Activated T-cell treated with anti-CD3 and anti-CD28 coated beads for 4 hours (primary cell): ENCODE data around the gene ENKUR.
A peak's percentile ranks its signal among the peaks of the same experiment; 100 is the strongest.
"Not testable (repeated sequence)": the region's sequence is repeated elsewhere in the genome, so short reads cannot be mapped to it uniquely, and the experiment has no call there.

Source experiments
- DNase-seq: peaks from one replicate; pipeline ENCODE4 v3.0.0-alpha.2; 2020

ENKUR gene

DNA sequence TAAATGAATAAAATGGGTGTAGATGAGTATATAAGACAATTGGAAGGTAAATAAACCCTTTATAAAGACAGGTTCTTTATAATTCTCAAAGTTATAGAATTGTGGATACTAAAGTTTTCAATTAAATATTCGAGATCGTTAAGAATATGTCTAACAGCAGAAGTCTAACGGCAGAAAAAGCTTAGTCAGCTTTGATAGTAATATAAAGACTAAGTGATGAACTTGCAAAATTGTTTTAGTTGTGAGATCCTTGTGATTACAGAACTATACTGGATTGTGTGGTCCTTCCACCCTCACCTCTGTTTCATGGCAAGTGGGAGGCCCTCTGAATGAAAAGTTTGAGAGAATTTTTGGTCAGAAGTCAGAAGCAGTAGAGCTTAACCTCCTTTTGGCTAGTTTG lies 2.7 kb upstream of the ENKUR start:
- DNase-seq = no peak

DNA sequence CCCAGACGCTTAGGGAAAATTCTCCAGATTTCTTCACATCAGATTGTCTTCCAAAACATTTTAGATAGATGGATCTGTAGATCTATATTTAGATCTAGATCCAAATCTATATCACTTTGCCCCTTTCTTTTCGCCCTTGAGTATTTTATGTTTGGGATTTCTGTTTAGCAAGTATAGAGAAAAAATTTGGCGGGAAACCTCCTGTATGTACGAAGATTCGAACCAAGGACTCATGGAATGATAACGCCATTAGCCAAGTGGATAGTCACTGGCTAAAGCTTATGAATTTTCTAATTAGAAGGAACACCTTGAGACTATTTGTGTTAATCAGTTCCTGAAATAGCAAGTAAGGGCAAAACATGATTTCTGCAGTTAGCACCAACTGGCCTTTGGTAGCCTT lies 1.7 kb upstream of the ENKUR start:
- no peak for DNase-seq

DNA sequence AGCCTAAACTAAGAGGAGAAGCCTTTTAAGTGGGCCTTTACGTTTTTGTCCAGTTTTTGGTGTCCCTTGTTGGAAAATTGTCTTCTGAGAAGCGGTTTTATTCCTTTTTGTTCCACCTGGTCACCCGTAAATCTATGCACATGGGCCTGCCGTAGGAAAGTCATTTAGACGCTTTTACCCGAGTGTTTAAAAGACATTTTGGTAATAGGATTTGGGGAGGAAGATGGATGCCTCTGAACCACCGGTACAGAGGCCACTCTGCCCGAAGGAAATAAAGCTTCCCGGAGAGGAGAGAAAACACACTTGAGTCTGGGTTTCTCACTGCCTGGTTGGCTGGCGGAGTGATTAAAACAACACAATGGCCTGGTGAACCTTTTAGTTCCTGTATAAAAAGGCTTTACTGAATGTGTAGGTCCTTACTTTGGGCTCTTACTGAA lies 1.2 kb upstream of the ENKUR start:
- peak; percentile 10 for DNase-seq

DNA sequence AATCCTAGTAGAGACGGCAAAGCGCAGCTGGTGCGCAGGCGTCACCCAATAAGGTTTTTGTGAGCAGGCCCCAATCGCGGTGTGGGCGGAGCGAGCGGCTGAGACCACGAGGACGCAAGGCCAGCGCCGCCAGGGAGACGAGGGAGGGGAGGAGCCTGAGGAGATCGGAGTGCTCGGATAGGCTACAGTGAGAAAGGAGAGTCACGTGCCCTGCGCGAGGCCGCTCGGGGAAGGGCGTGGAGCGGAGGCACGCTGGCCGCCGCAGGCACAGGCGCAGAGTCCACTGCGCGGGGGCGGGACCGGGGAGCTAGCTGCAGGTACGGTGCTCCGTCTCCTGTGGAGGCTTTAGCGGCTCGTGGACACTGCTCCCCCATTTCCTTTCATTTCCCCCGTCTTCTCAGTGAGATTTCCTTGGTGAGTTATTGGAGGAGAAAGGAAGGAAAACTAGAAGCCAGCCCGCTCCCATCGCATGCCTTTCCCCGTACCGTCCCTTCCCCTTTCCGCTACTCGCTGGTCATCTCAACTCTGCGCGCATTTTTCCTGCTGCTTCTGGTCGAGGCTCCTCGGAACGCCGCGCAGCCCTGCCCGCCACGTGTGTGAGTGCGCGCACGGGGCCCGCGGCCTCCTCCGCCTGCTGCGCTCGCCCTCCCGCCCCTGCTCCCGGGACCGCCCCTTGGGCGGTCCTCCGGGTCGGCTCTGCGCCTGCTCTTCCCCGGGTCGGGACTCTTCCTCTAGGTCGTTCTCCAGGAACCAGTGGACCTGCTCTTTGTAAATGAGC lies 607 bp upstream of the ENKUR start, which contains the start of gene THNSL1:
THNSL1 (plus strand) TSS at position 237 of the 778 bp plus-strand sequence. CDS start 6,612 bp downstream, outside the sequence.
- peak; percentile 95 for DNase-seq

DNA sequence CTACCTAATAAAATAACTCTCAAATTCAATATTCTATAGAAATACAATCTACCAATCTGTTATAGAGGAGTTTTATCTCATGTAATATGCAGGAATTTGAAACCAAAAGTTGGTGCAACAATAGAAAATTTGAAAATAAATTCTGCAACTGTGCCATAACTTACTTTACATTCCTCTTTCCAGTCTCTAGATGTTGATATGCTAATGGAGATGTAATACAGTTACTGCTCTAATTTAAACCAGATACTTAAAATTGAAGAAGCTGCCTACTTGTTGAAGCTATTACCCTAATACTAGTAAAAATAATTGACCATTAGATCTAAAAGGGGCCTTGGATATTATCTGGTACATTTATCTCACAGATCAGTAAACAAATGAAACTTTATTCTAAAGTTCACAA lies 1.4 kb downstream of the ENKUR start:
- DNase-seq = no peak

DNA sequence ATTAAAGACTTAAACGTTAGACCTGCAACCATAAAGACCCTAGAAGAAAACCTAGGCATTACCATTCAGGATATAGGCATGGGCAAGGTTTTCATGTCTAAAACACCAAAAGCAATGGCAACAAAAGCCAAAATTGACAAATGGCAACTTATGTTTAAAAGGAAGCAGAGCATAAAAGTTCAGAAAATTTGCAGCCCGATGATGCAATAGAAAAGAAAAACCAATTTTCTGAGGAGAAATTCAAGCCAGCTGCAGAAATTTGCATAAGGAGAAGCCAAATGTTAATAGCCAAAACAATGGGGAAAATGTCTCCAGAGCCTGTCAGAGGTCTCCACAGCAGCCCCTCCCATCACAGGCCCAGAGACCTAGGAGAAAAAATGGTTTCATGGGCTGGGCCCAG lies 4.4 kb downstream of the ENKUR start:
- DNase-seq = not testable (repeated sequence)

DNA sequence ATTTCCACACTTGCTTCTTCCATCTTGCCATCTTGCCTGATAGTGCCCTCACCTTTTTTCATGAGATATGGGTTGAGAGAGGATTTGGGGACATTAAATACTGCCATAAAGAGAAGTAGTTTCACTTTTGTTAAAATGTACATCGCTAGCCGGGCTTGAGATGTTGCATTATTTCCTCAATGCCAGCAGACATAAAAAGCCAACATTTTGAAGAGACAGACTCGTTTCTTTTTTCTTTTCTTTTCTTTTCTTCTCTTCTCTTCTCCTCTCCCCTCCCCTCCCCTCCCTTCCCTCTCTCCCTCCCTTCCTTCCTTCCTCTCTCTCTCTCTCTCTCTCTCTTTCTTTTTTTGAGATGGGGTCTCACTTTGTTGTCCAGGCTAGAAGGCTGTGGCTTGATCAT lies 17.9 kb downstream of the ENKUR start:
- no peak for DNase-seq

DNA sequence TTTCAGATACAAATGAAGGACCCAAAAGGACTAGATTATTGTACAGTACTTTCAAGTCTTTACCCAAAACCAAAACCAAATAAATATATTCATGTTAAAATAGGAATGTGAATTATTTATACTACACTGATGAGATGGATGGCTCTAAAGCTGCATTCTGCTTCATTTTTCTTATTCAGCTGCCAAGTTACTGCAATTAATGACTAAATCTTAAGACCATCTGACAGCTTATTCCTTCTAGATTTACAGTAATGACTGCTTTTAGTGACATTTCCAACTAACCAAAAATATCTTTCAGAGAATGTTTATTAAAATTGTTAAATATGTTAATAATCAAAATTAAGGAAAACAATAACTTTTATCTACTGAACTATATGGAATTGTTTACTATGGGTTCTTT lies 20.9 kb downstream of the ENKUR start:
- DNase-seq = no peak

DNA sequence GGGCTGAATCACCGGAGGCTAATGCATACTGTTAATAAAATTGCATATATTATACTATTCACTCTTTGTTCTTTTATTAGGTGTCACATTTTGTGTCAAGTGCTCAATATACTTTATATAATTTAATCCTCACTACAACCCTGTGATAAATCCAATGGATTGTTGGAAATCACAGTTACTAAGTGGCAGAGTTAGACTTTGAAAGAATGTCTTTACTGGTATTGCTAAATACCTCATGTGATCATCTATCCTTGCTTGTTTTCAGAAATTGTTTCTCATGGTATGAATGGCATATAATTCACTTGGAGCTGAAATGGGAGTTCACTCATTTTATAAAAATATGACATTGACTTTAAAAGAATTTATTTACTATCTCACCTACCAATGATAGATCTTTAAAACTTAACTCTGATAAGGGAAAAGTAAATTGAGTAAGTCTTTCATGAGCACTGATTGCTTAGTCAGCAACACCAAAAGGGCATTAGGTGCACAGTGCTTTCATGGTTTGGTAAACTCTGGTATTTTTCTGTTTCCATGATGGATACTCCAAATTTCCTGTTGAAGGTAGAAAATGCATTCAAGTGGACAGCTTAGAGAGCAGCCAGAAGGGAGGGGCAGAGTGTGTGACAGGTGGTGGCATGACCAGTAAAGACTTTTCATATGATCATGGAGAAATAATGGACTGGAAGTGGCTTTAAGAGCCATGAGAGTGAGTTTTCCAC lies 22.6 kb downstream of the ENKUR start:
- no peak for DNase-seq

DNA sequence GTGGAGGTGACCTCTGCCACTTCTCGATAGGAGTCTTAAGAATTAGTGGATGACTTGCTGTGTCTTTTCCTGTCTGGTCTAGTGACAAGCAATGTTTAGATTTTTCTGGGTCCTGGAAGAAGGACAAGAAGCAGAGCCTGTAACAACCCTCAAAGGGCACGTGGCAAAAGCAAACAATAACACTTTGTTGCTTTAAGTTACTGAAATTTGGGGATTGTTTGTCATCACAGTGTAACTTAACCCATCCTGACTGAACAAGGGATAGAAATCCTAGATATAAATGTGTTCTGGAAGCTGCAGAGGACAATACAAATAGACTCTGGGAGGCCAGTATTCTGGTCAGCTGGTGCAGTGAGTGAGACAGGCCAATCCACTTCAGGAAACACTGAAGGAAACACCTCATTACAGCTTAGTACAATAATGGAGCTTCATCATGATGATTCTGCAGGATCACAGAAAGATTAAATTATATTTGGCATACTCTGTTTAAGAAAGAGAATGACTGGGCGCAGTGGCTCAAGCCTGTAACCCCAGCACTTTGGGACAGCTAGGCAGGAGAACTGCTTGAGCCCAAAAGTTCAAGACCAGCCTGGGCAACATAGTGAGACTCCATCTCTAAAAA lies 23.3 kb downstream of the ENKUR start:
- no peak for DNase-seq

DNA sequence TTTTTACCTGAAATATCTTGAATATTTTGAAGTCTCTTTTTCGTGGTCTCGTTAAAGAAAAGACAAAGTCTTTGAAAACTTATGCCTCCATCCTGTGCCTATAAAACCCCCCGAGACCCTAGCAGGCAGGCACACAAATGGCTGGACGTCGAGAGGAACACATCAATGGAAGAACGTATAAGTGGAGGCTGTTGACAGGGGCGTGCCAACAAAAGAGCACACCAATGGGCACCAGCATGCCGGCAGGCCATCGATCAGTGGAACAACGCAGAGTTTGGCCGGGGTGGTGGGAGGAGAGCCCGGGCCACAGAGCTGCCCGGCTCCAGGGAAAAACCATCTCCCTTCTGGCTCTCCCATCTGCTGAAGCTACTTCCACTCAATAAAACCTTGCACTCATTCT lies 24.7 kb downstream of the ENKUR start:
- DNase-seq = no peak

DNA sequence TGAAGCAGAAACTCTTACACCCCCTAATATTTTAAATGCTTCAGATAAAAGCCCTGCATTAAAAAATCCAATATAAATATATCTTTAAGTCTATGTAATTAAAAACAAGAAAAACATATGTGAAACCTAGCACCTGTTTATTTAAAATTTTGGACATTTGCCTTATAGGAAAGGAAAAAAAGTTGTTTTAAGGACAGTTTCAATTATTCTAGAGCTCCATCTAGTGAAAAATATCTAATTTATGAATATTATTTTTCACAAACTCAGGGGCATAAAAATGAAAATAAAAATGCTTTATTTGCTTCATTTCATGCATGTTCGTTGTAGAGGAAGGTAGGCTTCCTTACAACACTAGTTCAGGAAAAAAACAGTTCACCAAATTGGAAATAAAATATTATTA lies 26.1 kb downstream of the ENKUR start:
- no peak for DNase-seq

DNA sequence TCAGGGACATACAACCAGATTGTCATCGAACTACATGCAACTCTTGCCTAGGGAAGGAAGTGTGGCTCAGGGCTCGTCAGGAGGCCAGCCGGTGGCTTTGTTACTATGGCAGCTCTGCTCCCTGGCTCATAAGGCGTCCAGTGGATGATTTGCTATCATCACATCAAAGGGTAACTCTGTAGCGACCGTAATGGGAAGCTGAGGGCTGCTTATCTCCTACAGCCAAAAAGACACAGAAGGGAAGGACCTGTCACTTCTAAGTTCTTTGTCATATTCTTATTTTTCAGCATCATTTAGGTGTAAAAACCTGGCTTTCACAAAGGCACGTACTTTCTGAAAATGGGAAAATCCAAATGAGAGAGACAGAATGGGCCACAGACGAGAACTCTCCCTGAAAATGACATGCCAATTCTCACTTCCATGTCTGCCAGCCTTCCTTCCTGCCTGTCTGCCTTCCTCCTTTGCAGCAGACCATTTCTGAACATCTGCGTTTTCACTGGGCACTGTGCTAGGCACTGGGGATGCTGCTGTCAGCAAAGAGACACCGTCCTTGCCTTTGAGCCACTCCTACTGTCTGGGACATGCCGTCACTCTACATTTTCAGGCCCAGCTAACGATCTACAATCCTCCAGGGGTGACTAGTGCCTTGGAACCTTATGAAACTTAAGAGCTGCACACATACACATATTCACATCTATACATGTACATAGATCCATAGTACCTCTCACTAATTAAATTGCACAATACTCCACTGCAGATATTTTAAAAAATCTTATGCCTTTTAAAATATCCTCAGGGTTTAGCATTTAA lies 26.9 kb downstream of the ENKUR start:
- no peak for DNase-seq

DNA sequence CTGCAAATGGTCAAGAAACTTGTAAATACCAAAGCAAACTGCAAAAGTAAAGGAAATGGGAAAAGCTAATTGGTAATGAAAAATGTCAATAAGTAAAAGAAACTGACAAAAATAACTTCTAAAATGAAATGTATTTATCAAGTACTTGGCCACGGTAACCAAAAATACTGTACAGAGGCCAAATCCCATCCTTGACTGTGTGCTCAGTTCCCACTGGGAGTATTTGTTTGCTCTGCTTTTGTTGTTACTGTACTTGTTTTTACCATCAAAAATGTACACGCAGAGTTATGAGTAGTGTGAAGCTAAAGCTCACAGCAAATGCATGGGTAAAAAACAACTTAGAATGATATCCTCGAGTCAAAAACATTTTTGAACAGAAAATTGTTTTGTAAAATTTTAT lies 31.1 kb downstream of the ENKUR start:
- DNase-seq = no peak

DNA sequence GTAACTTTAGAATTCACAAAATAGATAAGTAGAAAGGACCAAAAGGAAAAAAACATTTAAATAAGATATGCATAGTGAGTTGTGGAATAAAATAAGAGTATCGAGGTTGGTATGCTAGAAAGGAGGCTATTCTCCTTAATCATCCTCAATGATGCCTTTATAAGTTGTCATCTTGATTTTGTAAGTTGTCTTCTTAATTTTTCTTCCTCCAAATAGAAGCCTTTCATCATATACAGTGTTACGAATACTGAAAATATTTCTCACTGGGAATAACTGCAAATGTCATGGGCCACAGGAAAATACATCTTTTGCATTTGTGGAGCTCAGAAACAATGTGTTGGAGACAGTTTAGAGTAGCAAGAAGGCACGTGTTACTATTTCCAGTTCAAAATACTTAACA lies 32.0 kb downstream of the ENKUR start:
- DNase-seq = no peak

DNA sequence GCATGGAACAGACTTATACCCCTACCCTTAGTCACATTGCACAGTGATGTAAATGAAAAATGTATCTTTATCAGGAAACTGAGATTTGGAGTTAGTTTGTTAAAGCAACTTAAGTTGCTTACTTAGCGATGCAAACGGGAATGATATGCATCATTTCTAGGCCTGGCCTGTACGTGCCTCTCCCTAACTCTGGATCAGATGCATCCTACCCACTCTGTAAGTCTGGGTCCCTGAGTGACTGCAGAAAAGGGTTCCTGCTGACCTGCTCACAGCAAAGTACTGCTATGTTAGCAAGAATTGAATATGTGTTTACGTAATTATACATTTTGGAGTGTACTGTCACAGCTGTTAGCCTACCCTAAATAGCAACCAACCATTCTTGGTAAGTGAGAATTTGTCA lies 32.8 kb downstream of the ENKUR start:
- DNase-seq = no peak

DNA sequence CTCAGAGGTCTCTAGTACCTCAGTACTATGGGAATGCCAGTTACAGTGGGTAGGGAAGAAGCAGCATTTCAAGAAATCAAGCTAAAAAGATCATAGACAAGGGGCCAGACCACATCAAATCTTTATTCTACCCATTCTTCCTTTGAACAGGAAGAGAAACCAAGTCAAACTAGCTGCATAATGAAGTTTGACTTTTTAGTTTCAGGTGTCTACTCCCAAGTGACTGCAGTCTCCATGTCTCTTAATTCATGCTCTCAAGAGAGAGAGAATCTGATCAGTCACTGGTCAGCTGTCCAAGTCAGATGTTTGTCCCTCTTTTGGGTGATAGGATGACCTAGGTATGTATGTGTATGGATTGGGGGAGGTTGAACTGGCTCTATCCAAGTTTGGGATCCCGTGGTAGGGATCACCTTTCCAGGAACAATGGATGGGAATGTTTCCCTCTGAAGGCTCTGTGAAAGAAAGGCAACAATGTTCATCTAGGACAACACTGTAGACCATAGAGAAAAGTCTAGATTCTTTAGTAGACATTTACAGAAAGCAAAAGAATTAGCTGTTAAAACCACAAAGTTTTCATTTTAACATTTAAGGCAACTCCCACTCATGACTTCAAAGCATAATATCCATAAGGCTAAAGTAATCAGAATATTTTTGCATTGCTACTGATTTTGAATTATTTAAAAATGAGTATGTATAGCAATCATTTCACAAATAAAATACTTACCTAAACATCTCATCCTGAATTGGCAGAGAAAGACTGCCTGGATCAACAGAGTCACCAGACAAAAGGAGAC lies 33.4 kb downstream of the ENKUR start:
- no peak for DNase-seq

DNA sequence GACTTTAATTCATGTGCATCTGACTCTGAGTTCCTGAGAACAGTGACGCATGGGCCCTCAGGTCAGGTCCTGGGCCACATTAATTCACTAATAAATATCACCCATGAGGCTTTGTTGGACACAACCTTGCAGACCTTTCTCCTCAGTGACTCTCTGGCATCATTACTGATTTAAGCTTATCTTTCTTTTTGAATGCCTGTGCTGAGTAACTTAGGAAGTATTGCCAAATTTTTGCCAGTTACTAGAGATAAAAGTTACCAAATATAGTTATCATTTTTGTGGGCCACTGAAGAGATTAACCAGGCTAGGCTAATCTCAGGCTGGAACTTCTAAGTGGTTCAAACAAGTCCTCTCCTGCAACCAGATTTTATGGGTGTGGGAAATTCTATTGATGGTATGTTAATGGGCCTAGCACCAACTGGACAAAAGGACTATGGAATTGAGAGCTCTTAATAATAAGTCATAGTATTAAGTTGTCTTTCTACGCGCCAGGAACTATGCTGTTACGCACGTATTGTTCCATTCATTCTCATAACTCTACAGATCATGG lies 34.7 kb downstream of the ENKUR start:
- DNase-seq = no peak

DNA sequence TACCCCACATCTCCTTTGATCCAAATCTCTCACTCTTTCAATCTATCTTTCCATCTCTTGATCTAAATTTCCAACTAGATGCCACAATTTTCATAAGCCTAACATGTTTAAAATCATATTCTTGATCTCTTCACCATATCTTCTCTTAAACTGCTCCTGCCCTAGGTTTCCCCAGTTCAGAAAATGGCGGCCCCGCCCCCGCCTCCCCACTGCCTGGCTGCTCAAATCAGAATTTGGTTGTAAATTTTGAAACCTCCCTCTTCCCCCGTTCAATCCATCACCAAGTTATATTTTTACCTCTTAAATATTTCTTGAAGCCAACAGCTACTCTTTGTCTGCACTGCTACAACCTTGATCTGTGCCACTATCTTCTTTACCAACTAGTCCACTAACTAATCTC lies 36.3 kb downstream of the ENKUR start:
- DNase-seq = no peak

DNA sequence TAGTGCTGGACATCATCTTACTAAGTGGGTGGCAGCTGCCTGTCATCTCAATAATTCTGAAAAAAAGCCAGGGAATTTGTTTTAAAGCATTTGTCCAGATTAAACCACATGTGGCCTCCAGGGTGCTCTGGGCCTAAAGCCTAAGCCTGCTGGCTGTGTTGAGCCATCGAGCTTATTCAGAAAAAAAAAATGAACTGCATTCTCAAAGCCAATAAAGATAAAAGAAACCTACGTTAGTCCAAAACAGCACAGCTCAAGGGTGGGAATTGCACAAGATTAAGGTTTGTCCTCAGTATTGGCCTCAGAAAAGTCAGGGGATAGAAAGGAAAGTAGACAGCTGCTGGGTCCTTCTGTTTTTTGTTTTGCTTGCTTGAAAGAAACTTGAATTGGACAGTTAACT lies 41.0 kb downstream of the ENKUR start:
- DNase-seq = no peak

DNA sequence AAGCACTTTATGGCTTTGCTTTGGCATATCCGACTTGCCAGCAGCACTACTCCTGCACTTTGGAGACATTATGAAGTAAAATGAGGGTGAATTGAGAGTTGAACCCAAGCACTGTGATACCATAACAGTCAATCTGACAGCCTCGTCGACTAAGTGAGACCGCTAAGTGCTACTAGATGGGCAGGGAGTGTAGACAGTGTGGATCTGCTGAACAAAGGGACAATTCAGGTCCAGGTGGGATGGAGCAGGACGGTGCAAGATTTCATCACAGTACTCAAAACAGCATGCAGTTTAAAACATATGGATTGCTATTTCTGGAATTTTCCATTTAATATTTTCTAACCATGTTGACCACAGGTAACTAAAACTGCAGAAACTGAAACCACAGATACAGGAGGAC lies 42.8 kb downstream of the ENKUR start:
- no peak for DNase-seq

DNA sequence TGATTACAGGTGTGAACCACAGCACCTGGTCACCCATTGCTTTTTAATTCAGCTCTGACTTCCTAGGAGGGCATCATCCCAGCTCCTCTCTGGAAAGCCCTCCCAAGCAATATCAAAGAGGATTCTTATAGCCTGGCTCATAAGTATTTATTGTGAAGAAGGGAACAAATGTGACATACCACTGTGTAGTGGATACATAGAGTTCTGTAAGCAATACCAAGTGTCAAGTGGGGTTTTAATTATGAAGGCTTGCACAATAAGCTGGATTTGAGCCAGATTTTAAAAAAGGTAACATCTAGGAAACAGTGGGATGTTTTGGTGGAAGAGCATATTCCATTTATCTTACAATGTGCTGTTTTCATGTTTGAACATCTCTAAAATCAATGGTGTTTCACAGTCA lies 44.6 kb downstream of the ENKUR start:
- DNase-seq = no peak
